ENCODE results near the gene NEURL1B.

DNA sequence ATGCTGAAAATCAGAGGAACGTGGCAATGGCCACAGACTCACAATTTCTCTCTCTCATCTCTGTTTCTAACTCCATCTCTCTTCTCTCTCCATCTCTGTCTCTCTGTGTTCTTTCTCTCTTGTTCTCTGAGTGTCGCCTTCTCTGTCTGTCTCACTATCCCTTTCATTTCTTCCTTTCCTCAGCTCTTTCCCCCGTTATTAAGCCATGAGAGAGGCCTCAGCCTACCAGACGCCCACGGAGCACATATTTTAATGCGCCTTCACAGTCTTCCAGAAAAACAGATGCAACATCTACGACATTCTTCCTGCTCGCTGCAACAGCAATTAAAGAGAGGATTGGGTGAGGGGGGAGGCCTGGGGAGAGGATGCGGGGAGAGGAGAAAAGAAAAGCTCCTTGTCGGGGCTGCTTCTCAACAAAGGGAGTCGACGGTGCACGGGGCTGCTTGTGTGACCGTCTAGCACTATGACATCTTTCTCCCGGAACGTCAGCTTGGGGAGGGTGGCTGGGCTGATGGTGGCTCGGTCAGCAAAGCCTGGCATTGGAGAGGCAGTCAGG, 37.7 kb upstream of the NEURL1B start:
- TF ChIP-seq EP300 (IDR thresholded peaks at IDR 0.05) = peak in 1 of 2 donors; percentile 69
- peak in 1 of 2 donors; percentile 34 for TF ChIP-seq POLR2A (IDR thresholded peaks at IDR 0.05)

Data from tibial nerve (tissue), 3 donors.